ENCODE measurements around the gene NGRN. TPM values are rescaled to one million over a fixed set of nuclear protein-coding genes. Genes with fewer than 3 reads are reported as not detected.
A peak's percentile ranks its signal among the peaks of the same experiment; 100 is the strongest.
"Not testable (repeated sequence)": the region's sequence is repeated elsewhere in the genome, so short reads cannot be mapped to it uniquely, and the experiment has no call there.

Gene NGRN
- total and polyA plus RNA-seq, 11 donors, result 93.2 to 149 (median 119) TPM

DNA sequence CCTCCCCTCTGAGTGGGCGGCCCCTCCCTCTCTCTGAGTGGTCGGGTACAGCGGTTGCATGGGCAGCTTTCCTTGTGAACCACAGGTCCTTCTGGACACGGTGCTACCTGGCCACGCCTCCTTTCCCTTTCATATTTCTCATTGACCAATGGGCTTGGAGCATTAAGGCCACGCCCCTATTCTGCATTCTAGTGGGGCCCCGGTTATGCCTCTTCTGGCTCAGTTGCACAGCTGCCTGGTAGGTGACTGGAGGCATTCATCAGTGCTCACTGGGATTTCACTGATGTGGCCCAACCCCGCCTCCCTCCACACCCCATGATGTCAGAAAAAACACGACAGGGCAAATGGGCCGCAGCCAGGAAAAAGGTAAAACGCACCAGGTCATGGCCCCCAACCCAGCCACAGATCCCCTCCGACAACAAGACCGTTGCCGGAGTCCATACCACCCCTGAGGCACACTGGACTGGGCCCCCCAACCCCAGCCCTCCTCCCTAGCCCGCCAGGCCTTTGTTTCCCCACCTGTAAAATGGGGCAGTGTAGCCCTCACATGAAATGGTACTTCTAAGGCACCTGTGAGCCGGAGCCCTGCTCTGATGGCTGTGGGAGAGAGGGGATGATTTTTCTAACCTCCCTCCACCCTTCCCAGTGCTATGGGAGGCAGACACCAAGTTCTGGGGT is 26.3 kb downstream of the NGRN start:
- H3K4me1 ChIP-seq, result peaks cover 0 to 8% (median 0%) of the 10 kb centered on the region in 12 donors
- DNase-seq (no peak), ATAC-seq (no peak)
- TF ChIP-seq CTCF (IDR thresholded peaks at IDR 0.05) (no peak), POLR2A (IDR thresholded peaks at IDR 0.05) (no peak)
- H3K27me3 ChIP-seq, result no peaks in the 10 kb centered on the region
- WGBS, 4 donors, result 76 to 88% (median 80%) methylated on average over 14 to 16 of the region's 16 CpGs
- no peaks in the 10 kb centered on the region for H3K36me3 ChIP-seq
- no peak overlapping the region for H3K27ac ChIP-seq
- intact Hi-C loops (cut with DNase I), result no loop called here
- H3K4me3 ChIP-seq, result no peak overlapping the region
- no peaks in the 10 kb centered on the region for H3K9me3 ChIP-seq

GRCh38 chr15:90293040-90293810 is 27.8 kb downstream of the NGRN start:
- H3K27me3 ChIP-seq; intact Hi-C loops (cut with DNase I); H3K27ac ChIP-seq; H3K9me3 ChIP-seq; H3K4me1 ChIP-seq; H3K36me3 ChIP-seq; H3K4me3 ChIP-seq: not testable (repeated sequence)
- ATAC-seq (peak in 1 of 4 donors; percentile 24), DNase-seq (peak; percentile 64 to 84 (median 64))
- TF ChIP-seq CTCF (IDR thresholded peaks at IDR 0.05), result peak; percentile 60 to 84 (median 74)
- WGBS, 4 donors, result 52 to 63% (median 55%) methylated on average over 9 to 13 of the region's 13 CpGs

GRCh38 chr15:90294159-90294558 is 28.7 kb downstream of the NGRN start:
- Histone ChIP-seq H3K27me3 (no peaks in the 10 kb centered on the region), H3K27ac (no peak overlapping the region), H3K36me3 (no peaks in the 10 kb centered on the region), H3K9me3 (peaks cover 0 to 5% (median 0%) of the 10 kb centered on the region in 12 donors), H3K4me3 (no peak overlapping the region), H3K4me1 (peaks cover 0 to 4% (median 0%) of the 10 kb centered on the region in 12 donors)
- TF ChIP-seq CTCF (IDR thresholded peaks at IDR 0.05), result no peak
- no peak for TF ChIP-seq POLR2A (IDR thresholded peaks at IDR 0.05)
- DNase-seq, result no peak
- intact Hi-C loops (cut with DNase I), result no loop called here
- ATAC-seq, result no peak
- 66 to 82% (median 73%) methylated on average over 6 of the region's 6 CpGs for WGBS, 4 donors

DNA sequence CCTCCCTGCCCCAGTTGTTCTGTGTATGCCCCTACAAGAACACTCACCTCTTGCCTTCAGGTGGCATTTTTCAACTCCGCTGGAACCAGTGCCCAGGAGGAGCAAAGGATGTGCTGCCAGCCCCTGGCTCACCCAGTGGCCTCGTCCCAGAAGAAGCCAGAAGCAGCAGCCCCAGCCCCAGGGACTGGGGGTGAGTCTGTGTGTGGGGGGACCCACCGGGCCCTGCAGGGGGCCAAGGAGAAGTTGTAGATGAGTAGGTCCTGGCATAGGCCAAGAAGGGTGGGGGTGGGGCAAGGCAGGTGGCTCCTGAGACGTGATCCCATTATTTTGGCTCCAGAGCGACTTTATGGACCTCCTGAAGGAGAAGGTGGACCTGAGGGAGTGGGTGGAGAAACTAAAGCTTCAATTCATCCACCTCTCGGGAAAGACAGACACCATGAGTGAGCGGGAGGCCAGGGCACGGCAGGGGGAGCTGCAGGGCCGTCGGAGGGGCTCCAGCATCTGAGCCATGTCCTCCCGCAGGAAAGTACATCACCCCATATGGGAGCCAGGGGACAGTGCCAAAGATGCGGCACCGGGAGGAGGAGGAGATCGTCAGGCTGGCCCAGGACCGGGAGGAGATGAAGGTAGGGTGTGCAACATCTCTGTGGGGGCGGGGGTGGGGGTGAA is 29.3 kb downstream of the NGRN start:
- Histone ChIP-seq H3K9me3 (peaks cover 0 to 5% (median 0%) of the 10 kb centered on the region in 12 donors), H3K27me3 (no peaks in the 10 kb centered on the region), H3K36me3 (no peaks in the 10 kb centered on the region), H3K4me3 (no peak overlapping the region), H3K27ac (no peak overlapping the region), H3K4me1 (peaks cover 0 to 4% (median 0%) of the 10 kb centered on the region in 12 donors)
- DNase-seq (no peak), ATAC-seq (peak in 1 of 4 donors; percentile 28)
- 62 to 67% (median 63%) methylated on average over 14 to 16 of the region's 16 CpGs for WGBS, 4 donors
- TF ChIP-seq CTCF (IDR thresholded peaks at IDR 0.05), result no peak
- TF ChIP-seq POLR2A (IDR thresholded peaks at IDR 0.05), result no peak
- intact Hi-C loops (cut with DNase I), result no loop called here
